ENCODE data around the gene DSCAM.

DNA sequence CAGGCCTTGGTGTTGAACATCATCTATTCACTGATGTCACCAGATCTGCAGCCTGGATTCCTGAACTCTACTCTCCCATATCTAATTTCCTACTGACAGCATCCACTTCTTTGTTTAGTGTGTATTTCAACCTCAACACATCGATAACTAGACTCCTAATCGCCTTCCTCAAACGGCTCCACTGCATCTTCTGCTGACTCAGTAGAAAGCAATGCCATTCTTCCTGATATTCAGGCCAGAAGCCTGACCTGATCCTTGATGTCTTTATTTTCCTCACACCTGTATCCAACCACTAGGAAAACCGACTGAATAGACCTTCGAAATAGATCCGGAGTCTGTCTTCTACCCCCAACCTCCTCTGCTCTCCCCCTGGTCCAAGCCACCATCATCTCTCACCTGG is 512.8 kb downstream of the DSCAM start:
- TF ChIP-seq EZH2 (IDR thresholded peaks at IDR 0.05; ENCODE audit: insufficient read depth, poor library complexity, severe bottlenecking), result no peak
- TF ChIP-seq EZH2phosphoT487 (IDR thresholded peaks at IDR 0.05; ENCODE audit: insufficient read depth, low read depth), result no peak
